WI38 (cell line): ENCODE measurements around the gene EXOC3.
A peak's percentile ranks its signal among the peaks of the same experiment; 100 is the strongest.

Source experiments
- H3K4me3 ChIP-seq: 2 replicates; pipeline ENCODE4 v1.5.1; 2011; ENCODE audit warnings: low read depth, mild to moderate bottlenecking, control low read depth, low read length
- CTCF ChIP-seq: IDR thresholded peaks from 2 replicates; pipeline ENCODE4 v1.5.1; 2012; ENCODE audit warnings: low read depth, mild to moderate bottlenecking, control low read depth, low read length

EXOC3 gene

GRCh38 chr5:474840-475661, 32.1 kb downstream of the EXOC3 start:
- H3K4me3 ChIP-seq, result peak overlapping the region; percentile 80
- TF ChIP-seq CTCF, result no peak

- no peak overlapping the region for H3K4me3 ChIP-seq
- no peak for TF ChIP-seq CTCF
These were observed 32.7 kb downstream of the EXOC3 start for GRCh38 chr5:475704-476101.

GRCh38 chr5:476102-476813, 33.3 kb downstream of the EXOC3 start:
- no peak for TF ChIP-seq CTCF
- no peak overlapping the region for H3K4me3 ChIP-seq

- no peak overlapping the region for H3K4me3 ChIP-seq
- no peak for TF ChIP-seq CTCF
These were observed 33.8 kb downstream of the EXOC3 start for GRCh38 chr5:476814-477175.

- TF ChIP-seq CTCF, result no peak
- no peak overlapping the region for H3K4me3 ChIP-seq
These were observed 34.3 kb downstream of the EXOC3 start for GRCh38 chr5:477247-477646.

GRCh38 chr5:477871-478270, 34.9 kb downstream of the EXOC3 start:
- no peak for TF ChIP-seq CTCF
- no peak overlapping the region for H3K4me3 ChIP-seq

GRCh38 chr5:478369-478981, 35.5 kb downstream of the EXOC3 start:
- H3K4me3 ChIP-seq, result no peak overlapping the region
- no peak for TF ChIP-seq CTCF
